Measurements from ENCODE around the gene ZNF778. TPM values are rescaled to one million over a fixed set of nuclear protein-coding genes. Genes with fewer than 3 reads are reported as not detected.

ZNF778 gene
- total and polyA plus RNA-seq, 2 donors (not counting 1 experiment from before 2014, with no cell fraction given) = 2.2 to 13.4 TPM

DNA sequence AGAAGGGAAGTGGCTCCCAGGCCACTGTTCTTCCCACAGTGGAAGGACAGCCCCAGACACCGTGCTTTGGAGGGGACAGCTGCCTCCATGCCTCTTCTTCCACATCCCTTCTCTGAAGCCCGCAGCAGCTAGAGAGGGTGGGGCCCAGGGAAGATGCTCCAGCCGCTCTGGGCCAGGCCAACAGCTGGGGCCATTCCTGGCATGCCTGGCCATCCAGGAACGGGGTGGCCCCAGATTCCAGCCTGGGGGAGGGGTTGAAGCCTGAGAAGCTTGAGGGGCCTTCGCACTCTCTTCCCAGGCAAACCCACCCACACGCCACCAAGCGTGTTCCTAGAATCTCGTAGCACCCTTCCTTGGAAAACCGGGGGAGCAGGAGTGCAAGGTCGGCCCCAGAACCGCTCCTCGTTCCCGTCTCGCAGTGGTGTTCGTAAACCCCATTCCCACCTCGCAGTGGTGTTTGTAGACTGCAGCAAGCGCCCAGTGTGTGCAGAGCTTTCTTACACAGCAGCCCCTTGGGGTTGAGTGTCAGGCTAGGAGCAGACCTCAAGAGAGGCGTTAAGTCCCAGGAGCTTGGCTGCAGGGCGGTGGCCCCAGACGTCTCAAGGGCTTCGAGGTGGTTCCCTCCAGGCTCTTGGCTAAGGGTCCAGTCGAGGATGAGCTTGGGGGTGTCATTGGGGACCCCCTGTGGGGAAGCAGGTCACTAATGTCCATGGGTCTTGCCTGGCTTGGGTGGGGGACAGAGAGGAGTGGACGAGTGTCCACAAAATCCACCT lies 43.3 kb upstream of the ZNF778 start:
- Histone ChIP-seq H3K9ac (ENCODE audit: low read length) (no peak overlapping the region), H3K9me3 (ENCODE audit: control extremely low read depth in 1 of 3, control insufficient read depth in 2 of 3, insufficient read depth in 1 of 3, low read length in 2 of 3) (peaks cover 0 to 5% (median 0%) of the 10 kb centered on the region in 3 donors), H3K4me2 (replicated peaks; ENCODE audit: low read depth, low read length, poor library complexity, severe bottlenecking) (no peak overlapping the region), H3K79me2 (ENCODE audit: control insufficient read depth, insufficient read depth, low read length) (no peaks in the 10 kb centered on the region), H3K27me3 (replicated peaks in 1 of 4; ENCODE audit: control extremely low read depth in 1 of 4, control insufficient read depth in 3 of 4, insufficient read depth in 4 of 4, low read length in 3 of 4) (peaks cover 0 to 17% (median 7%) of the 10 kb centered on the region in 4 experiments), H3K36me3 (replicated peaks in 1 of 2; ENCODE audit: control extremely low read depth in 1 of 2, control insufficient read depth in 1 of 2, extremely low read depth in 1 of 2, insufficient read depth in 2 of 2, low read length in 1 of 2) (no peaks in the 10 kb centered on the region), H4K20me1 (ENCODE audit: control insufficient read depth, insufficient read depth, low read length, poor library complexity, severe bottlenecking) (peaks cover 17% of the 10 kb centered on the region), H2AFZ (ENCODE audit: insufficient read depth, low read depth, low read length, poor library complexity, severe bottlenecking) (no peak overlapping the region), H3K4me3 (ENCODE audit: control extremely low read depth in 1 of 5, extremely low read depth in 1 of 5, insufficient read depth in 1 of 5, low read depth in 2 of 5, low read length in 4 of 5) (no peak overlapping the region), H3K4me1 (ENCODE audit: control insufficient read depth in 2 of 2, insufficient read depth in 2 of 2, low read length in 2 of 2) (peaks cover 19 to 28% of the 10 kb centered on the region in 2 donors), H3K27ac (ENCODE audit: low read length in 2 of 2) (no peak overlapping the region)
- TF ChIP-seq, protein P1, sequence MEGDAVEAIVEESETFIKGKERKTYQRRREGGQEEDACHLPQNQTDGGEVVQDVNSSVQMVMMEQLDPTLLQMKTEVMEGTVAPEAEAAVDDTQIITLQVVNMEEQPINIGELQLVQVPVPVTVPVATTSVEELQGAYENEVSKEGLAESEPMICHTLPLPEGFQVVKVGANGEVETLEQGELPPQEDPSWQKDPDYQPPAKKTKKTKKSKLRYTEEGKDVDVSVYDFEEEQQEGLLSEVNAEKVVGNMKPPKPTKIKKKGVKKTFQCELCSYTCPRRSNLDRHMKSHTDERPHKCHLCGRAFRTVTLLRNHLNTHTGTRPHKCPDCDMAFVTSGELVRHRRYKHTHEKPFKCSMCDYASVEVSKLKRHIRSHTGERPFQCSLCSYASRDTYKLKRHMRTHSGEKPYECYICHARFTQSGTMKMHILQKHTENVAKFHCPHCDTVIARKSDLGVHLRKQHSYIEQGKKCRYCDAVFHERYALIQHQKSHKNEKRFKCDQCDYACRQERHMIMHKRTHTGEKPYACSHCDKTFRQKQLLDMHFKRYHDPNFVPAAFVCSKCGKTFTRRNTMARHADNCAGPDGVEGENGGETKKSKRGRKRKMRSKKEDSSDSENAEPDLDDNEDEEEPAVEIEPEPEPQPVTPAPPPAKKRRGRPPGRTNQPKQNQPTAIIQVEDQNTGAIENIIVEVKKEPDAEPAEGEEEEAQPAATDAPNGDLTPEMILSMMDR (IDR thresholded peaks at IDR 0.05) = no peak
- TF ChIP-seq EZH2 (IDR thresholded peaks at IDR 0.05; ENCODE audit: borderline replicate concordance, insufficient read depth, low read depth, low read length, poor library complexity, severe bottlenecking) = no peak
- ChIA-PET CTCF (interaction anchor here (1.0 kb wide), 1 partner anchor 434 kb away, joined by 3 read pairs; no protein-coding TSS in a partner anchor), POLR2A (no interaction called here)
- Mint-ChIP-seq H3K27ac (no peak overlapping the region), H3K4me3 (no peak overlapping the region), H3K9me3 (ENCODE audit: insufficient read depth) (no peaks in the 10 kb centered on the region), H3K4me1 (peaks cover 14% of the 10 kb centered on the region), H3K27me3 (no peaks in the 10 kb centered on the region)
- intact Hi-C loops (cut with micrococcal nuclease) = no loop called here
- ATAC-seq (ENCODE audit: low read depth) (no peak), DNase-seq (no peak)
- WGBS (ENCODE audit: insufficient coverage) = 74% methylated on average over 16 of the region's 23 CpGs

DNA sequence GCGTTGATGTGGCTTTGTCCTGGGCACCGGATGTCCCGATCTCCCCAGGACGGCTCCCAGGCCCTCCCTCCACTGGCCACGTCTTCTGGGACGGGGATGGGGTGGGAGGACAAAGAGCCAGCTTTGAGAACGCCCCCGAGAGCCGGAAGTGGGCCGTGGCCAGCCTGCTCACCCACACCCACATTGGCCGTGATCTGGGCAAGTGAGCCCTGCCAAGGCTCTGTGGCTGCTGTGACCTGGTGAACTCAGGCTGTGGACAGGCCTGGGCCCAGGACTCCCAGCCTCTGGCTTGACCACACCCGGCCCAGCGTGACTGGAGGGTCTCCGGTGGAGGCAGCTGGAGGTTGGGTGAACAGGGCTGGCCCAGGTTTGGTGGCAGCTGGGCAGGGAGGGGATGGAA lies 42.6 kb upstream of the ZNF778 start:
- Mint-ChIP-seq H3K4me1 (peaks cover 14% of the 10 kb centered on the region), H3K27ac (no peak overlapping the region), H3K4me3 (no peak overlapping the region), H3K9me3 (ENCODE audit: insufficient read depth) (no peaks in the 10 kb centered on the region), H3K27me3 (no peaks in the 10 kb centered on the region)
- Histone ChIP-seq H3K4me2 (replicated peaks; ENCODE audit: low read depth, low read length, poor library complexity, severe bottlenecking) (no peak overlapping the region), H3K79me2 (ENCODE audit: control insufficient read depth, insufficient read depth, low read length) (no peaks in the 10 kb centered on the region), H3K9me3 (ENCODE audit: control extremely low read depth in 1 of 3, control insufficient read depth in 2 of 3, insufficient read depth in 1 of 3, low read length in 2 of 3) (peaks cover 0 to 5% (median 0%) of the 10 kb centered on the region in 3 donors), H3K27ac (ENCODE audit: low read length in 2 of 2) (no peak overlapping the region), H3K9ac (ENCODE audit: low read length) (no peak overlapping the region), H3K4me3 (ENCODE audit: control extremely low read depth in 1 of 5, extremely low read depth in 1 of 5, insufficient read depth in 1 of 5, low read depth in 2 of 5, low read length in 4 of 5) (no peak overlapping the region), H4K20me1 (ENCODE audit: control insufficient read depth, insufficient read depth, low read length, poor library complexity, severe bottlenecking) (peaks cover 11% of the 10 kb centered on the region), H3K36me3 (replicated peaks in 1 of 2; ENCODE audit: control extremely low read depth in 1 of 2, control insufficient read depth in 1 of 2, extremely low read depth in 1 of 2, insufficient read depth in 2 of 2, low read length in 1 of 2) (no peaks in the 10 kb centered on the region), H3K4me1 (ENCODE audit: control insufficient read depth in 2 of 2, insufficient read depth in 2 of 2, low read length in 2 of 2) (peaks cover 16 to 25% of the 10 kb centered on the region in 2 donors), H3K27me3 (replicated peaks in 1 of 4; ENCODE audit: control extremely low read depth in 1 of 4, control insufficient read depth in 3 of 4, insufficient read depth in 4 of 4, low read length in 3 of 4) (peaks cover 0 to 13% (median 4%) of the 10 kb centered on the region in 4 experiments), H2AFZ (ENCODE audit: insufficient read depth, low read depth, low read length, poor library complexity, severe bottlenecking) (no peak overlapping the region)
- DNase-seq (no peak), ATAC-seq (ENCODE audit: low read depth) (no peak)
- 87% methylated on average over 12 of the region's 14 CpGs for WGBS (ENCODE audit: insufficient coverage)
- ChIA-PET POLR2A (interaction anchor here (0.6 kb wide), 1 partner anchor 572 kb away, joined by 5 read pairs; no protein-coding TSS in a partner anchor), CTCF (no interaction called here)
- no peak for TF ChIP-seq EZH2 (IDR thresholded peaks at IDR 0.05; ENCODE audit: borderline replicate concordance, insufficient read depth, low read depth, low read length, poor library complexity, severe bottlenecking)
- TF ChIP-seq, protein P1 (IDR thresholded peaks at IDR 0.05) = no peak
- intact Hi-C loops (cut with micrococcal nuclease) = no loop called here

All from B cell (primary cell).